Measurements from ENCODE around the gene CDH23.
"Not testable (repeated sequence)": the region's sequence is repeated elsewhere in the genome, so short reads cannot be mapped to it uniquely, and the experiment has no call there.

Gene CDH23

DNA sequence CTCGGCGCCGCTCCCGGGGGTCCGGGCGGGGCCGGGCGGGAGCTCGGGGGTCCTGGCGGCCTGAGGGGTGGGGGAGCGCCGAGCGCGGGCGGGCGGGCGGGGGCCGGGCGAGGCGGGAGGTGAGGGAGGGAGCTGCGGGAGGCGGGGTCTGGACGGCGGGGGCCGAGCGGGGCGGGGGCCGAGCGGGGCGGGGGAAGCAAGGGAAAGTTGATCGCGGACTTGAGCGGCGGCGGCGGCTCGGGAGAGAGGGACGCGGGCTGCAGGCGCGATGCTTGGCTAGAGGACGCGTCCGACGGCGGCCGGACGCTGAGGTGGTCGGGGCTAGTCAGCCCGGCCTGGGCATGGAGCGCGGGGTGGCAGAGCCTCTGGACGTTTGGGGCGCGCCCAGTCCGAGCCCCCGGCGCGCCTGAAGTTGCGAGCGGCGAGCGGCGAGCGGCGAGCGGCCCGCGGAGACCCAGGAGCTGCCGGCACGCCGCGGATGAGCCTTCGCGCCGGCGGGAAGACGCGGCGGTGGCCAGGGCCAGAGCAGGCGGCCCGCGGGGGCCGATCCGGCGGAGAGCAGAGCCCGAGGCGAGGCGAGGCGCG lies at the start of gene CDH23:
CDH23 (plus strand) TSS at position 210 of the 585 bp plus-strand sequence. CDS start 42,912 bp downstream, outside the sequence.
- DNase-seq, result peak; percentile 12

DNA sequence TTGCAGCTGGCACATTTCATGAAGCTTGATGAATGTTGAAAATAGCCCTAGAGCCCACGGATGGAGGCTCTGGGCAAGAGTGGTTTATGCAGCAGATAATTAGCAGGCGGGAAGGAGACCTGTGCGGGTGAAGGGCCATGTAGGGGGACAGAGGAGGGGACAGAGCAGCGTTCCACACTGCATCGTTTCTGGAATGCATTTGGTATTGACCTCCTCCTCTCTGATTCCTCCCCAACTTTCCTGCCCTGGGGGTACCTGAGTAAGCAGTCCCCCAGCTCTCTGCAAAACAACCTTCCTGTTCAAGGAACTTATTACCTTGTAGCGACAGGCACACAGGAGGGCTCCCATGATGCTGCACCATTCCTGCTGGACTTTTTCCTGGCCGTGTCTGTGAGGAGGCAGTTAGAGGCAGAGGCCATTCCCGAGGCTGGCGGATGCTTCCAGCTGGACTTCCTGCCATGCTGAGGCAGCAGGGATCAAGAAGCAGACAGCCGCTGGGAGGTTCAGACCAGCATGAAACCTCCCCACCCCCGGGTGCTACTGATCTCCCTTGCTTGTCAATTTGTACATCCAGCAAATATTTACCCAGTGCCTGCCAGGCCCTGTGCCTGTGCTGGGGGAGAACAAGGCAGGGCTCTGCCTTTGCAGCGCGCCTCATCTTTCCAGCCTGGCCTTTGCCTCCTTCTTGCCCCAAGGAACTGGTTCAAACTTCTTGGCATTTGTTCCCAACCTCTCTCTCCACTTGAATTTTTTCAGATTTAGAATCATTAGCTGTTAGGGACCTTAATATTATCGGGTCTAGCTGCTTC lies 48.9 kb upstream of the CDH23 start:
- DNase-seq, result no peak

DNA sequence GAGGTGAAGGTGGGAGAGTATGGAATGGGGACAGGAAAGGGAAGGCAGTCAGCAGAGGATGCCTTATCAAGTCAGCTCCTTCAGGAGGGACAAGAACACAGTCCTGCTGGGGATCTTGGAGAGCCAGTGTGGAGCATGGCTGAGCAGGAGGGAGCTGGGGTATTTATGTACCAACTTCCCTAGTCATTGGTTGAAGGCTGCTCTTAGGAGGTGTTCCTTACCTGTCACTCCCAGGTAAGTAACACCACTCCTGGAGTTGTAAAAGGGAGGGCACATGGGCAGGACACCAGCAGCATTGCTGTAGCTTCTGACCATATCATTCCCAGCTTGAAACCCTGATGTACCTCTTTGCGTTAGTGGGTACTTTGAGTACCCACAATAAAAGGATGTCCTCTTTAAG lies 47.9 kb upstream of the CDH23 start:
- DNase-seq, result no peak

DNA sequence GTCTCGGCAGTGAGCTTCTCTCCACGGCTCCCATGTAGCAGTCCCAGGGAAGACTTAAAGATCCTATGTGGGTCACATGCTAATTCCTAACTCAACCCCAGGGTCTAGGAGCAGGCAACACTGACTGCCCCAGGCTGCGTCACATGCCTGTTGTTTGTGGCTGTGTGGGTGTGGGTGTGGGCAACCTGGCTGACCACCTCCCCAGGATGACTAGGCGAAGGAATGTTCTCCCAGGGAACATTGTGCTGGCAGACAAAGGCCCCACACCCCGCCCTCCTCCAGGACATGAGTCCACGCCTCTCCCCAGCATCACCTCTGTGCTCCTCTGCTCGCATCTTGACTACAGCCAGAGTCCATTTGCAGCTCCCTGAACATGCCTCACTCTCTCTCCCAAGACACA lies 47.3 kb upstream of the CDH23 start:
- DNase-seq, result no peak

DNA sequence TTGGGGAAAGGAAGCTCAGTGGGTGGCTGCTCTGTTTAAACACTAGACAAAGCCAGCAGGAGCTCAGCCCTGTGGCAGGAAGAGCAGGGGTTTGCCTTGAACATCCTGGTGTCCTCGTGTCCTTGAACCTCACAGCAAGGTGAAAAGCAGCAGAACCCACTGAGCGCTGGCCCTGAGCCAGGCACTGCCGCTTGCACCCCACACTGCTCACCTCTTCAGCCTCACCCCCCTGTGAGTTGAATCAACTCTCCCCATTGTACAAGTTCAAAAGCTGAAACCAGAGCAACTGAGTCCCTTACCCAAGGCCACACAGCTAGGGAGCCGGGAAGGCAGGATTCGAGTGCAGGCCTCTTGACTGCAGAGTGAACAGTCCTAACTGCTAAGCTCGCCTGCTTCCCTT lies 45.6 kb upstream of the CDH23 start:
- no peak for DNase-seq

DNA sequence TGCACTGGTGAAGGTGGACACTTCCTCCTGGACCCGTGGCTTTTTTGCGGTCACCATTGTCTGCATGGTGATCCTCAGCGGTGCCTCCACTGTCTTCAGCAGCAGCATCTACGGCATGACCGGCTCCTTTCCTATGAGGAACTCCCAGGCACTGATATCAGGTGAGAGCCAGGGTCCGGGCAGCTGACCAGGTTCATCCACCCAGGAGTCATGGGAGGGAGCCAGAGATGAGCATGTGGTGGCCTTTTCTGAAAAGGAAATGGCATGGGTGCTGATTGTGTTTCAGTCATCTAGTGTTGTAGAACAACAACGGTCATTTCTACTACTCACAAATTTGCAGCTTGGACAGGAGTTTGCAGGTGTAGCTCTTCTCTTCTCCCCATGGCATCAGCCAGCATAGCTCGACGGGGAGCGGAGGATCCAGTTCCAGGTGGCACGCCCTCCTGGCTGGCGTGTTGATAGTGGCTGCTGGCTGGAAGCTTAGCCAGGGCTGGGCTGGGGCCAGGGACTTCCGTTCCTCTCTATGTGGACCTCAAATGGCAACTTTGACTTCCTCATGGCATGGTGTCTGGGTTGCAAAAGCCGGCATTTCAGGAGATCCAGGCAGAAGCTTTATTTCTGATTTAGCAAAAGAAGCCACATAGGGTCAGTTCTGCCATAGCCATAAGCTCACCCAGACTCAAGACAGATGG lies 44.9 kb upstream of the CDH23 start:
- DNase-seq, result no peak

DNA sequence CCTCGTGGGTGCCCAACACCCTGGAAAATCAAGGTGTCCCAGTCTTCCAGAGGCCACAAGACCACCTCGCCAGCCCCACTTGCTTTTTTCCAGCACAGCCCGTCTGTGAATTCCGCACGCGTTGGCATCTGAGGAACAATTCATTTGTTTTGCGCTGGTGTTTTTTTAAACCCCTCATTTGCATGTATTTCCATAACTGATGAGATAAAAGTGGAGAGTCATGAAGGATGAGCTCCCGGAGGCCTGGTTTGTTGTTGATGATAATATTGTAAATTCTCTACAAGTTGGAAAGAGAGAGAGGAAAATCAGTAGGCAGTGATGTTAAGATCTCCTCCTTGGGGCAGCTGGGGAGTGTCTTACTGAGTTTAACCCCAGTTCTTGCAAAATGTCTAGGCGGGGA lies 43.1 kb upstream of the CDH23 start:
- no peak for DNase-seq

DNA sequence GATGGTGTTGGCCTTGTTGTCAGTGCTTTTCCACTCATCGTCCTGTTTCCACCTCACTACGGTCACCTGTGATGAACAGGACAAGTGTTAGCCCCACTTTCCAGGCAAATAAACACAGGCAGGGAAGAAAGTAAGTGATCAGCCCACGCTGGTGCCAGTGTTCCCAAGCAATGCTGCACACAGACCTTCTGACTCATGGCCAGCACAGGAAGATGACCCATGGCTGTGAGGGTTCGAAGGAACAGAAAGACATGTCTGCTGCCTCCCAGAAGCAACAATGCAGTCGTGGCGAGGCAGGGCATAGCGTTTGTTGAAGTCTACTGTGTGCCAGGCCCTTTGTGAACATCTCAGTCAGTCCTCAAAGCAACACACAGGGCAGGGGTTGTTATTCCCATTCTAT lies 41.9 kb upstream of the CDH23 start:
- no peak for DNase-seq

DNA sequence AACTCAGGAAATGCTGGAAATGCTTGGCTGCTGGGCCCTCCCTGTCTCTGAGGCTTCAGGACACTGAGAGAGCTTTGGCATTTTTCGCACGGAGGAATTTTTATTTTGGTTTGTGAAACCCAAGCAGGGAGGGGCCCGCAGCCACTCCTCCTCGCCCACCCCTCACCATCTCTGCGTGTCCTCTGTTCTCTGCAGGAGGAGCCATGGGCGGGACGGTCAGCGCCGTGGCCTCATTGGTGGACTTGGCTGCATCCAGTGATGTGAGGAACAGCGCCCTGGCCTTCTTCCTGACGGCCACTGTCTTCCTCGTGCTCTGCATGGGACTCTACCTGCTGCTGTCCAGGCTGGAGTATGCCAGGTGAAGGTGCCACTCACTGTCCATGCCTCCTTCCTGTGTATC lies 40.8 kb upstream of the CDH23 start:
- DNase-seq, result no peak

DNA sequence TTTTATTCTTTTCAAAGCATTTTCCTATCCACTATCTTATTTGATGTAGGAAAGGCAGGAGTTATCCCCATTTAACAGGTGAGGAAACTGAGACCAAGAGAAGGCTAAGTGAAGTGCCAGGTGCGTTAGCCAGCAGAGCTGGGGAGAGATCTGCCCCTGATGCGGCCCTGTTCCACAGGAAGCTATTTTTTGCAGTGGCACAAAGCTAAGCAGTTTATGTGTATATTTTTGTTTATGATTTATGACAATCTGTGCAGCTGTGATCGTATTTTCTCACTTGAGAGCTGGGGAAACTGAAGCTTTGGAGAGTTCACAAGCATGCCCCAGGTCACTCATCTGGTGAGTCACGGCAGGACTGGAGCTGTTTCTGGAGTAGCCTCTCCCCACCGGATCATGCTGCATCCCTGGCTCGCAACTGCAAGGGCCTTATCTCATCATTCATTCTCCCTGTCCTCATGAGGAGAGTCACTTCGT lies 38.9 kb upstream of the CDH23 start:
- no peak for DNase-seq

DNA sequence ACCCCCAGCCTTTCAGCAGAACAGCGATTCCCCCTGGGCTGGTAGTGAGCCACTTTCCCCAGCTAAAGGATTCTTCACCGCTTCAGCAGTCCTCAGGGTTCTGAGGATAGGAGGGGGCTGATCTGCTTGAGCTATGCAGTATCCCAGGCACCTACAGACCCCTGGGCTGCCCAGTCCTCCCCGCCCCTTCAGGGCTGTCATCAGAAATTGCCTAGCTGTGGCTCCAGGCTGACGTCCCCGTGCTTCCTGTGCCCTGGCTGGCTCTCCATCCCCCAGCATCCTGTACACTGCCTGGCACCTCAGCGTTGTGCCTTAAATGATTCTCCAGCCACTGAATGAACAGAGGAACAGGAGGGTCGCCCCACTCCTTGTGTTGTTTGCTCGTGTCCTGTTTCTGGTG lies 38.4 kb upstream of the CDH23 start:
- no peak for DNase-seq

DNA sequence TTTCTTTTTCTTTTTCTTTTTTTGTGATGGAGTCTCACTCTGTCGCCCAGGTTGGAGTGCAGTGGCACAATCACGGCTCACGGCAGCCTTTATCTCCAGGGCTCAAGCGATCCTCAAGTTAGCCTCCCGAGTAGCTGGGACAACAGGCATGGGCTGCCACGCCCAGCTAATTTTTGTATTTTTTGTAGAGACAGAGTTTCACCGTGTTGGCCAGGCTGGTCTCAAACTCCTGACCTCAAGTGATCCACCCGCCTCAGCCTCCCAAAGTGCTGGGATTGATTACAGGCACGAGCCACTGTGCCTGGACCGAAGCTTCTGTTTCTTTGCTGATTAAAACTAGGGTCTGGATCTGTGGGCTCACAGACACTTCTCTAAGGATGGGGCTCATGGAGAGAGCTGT lies 37.8 kb upstream of the CDH23 start:
- not testable (repeated sequence) for DNase-seq

DNA sequence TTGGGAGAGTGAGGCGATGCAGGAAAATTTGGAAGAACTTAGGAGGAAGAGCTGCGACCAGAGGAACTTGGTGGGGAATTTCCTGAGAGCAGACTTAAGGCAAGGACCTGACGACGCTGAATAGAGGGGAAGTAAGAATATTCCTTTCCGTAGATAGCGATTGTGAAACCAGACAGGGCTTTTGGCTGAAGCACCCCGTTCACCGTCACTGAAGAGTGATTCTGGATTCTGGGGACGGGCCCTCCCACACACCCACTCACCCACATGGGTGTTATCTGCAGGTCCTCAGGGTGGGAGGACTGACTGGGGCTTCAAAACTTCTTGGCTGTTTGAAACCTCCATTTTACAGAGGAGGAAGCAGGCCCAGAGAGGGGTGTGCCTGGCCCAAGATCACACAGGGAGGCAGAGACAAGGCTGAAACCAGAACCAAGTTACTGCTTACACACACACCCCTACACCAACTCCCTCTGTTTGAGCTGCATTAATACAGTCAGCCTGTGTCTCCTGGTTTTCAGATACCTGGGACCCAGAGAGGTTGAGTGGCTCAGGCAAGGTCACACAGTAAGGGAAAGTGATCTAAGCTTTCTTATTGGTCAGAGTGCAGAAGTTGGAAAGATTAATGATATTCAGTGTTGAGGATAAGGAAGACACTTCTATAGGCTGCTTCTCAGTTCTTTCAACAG lies 37.2 kb upstream of the CDH23 start:
- no peak for DNase-seq

DNA sequence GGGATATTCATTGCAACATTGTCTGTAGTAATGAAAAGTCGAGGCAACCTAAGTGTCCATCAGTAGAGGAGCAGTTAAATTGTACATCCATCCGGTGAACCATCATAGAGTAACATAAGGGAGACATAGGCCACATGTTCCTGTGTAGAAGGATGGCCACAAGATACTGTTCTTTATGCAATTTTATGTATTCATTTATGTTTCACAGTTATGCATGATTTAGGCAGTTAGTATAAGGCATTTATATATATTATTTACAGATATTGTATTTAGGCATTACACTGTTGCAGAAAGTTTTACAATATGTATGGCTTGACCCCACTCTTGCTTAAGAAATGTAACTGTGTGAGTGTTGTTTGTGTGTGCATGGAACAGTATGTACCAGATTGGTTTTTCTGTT lies 36.0 kb upstream of the CDH23 start:
- DNase-seq, result no peak

DNA sequence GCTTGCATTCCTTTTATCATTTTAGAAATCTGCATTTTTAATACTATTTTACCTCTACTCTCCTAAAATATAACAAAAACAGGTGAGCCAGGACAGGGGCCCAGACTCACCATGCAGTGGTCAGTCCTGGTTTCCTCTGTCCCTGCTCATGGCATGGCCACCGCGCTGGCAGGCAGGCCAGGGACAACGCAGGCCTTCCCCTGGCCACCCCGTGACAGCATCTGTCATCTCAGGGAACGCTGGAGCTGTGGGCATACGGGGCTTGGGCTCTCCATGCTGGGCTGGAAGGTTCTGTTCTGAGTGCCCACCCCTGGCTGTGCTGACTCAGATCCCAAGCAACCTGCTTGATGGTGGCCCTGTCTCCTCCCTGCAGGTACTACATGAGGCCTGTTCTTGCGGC lies 35.1 kb upstream of the CDH23 start:
- no peak for DNase-seq

DNA sequence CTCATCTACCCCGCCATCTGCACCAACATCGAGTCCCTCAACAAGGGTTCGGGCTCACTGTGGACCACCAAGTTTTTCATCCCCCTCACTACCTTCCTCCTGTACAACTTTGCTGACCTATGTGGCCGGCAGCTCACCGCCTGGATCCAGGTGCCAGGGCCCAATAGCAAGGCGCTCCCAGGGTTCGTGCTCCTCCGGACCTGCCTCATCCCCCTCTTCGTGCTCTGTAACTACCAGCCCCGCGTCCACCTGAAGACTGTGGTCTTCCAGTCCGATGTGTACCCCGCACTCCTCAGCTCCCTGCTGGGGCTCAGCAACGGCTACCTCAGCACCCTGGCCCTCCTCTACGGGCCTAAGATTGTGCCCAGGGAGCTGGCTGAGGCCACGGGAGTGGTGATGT lies 34.6 kb upstream of the CDH23 start:
- DNase-seq, result no peak

DNA sequence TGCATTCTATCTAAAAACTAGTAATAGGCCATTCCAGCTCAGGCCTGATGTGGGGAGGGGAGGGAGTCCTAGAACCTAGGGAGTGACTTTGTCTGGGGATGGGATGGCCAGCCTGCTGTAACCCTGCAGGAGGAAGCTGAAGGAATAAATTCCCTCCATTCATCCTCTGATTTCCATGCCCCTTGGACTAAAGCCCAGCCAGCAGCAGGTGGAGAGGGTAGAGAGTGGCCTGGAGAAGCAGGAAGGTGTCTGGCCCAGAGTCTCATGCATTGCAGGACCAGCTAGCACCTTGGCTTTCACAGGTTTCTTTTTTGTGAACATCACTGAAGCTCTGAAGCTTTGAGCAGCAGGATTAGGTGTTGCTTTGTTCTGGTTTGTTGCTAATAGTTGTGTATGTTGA lies 32.8 kb upstream of the CDH23 start:
- no peak for DNase-seq

DNA sequence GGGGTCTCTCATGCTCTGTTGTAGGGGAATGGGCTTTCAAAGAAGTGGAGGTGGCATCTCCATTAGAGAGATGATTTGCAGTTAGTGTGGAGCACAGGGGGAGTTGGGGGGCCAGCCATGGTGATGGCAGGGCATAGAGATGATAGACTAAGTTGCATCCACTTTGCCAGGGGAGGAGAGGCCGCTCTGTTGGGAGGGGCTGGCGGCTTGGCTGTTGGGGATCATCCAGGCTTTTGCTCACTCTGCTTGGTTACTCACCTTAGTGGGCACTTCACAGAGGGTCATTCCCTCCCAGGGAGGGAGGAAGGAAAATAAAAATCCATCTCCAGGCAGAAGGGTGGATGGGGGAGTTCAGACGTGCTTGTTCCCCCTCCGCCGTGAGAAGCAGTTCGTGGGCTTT lies 31.4 kb upstream of the CDH23 start:
- no peak for DNase-seq

DNA sequence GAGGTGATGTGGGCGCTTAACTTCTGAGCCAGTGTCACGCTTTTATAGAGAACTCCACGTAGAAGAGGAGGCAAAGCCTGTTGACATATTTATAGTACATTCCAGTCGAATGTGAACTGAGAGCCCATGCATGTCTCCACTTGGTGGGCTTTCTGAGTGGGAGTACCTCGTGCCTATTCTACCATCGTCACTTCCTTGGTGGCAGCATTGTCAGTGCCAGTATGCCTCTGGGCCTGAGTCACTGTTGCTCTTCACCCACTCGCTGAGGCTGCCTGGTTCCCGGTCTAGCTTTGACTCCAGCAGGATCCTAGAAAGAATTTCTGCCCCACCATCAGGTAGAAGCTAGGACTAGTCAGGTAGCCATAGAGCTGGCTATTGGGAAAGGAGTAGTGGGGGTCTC lies 30.0 kb upstream of the CDH23 start:
- DNase-seq, result no peak

DNA sequence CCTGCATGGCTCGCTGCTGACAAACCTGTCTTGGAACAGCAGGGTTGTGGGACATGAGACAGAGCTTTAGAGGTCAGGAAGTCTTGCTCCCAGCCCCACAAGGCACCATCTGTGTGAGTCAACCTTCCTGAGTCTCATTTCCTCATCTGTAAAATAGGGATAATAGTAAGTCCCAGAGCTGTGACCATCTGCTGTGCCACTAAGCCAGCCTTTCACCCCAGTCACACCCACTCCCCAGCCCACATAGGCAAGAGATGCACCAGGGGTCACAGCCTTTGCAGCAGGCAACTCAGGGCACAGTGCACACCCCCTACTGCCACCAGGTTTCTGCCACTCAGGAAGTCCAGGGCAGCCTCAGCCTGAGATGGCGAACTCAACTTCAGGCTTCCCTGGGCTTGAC lies 29.4 kb upstream of the CDH23 start:
- no peak for DNase-seq

DNA sequence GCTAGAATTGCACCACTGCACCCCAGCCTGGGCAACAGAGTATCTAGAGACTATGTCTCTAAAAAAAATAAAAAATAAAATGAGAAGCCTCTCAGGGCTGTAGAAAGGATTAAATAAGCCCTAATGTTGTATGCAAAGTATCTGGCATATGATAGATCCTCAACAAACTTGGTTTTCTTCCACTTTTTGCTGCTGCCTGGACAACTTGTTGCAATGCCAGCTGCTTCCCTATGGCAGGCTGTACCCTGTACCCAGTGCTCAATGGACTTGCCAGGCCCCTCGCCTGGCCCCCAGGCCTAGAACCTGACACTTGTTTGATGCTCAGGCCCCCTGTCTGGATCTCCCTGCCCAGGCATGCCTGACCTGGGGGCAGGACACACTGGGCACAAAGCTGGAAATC lies 28.5 kb upstream of the CDH23 start:
- DNase-seq, result no peak

DNA sequence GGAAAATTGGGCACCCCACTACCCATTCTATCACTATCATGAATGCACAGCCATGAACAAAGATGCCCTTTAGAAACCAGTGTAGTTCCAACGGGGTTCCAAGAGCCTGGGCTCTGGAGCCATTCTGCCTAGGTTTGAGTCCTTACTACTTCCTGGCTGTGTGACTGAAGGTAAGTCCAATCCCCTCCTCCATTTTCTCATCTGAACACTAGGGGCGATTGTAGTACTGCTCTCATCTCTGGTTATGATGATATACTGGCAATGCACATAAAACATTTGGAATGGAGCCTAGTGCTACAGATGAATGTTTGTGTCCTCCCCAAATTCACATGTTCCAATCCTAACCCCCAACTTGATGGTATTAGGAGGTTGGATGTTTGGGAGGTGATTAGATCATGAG lies 28.1 kb upstream of the CDH23 start:
- DNase-seq, result no peak

DNA sequence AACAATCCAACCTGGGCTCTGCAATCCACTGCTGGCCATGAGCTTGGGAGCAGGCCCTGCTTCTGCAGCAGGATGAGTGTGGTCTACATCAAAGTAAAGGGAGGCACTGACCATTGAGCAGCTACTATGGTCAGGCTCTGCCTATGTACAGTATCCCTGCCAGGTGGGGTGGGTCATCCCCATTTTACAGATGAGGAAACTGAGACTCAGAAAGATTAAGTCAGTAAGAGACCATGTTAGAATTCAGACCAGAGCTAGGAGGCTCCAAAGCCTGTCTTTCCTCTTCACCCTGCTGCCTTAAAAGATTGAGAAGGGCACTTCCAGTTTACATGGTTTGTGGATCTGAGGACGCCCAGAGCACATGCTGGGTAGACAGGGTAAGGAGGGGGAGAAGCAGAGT lies 27.1 kb upstream of the CDH23 start:
- no peak for DNase-seq

DNA sequence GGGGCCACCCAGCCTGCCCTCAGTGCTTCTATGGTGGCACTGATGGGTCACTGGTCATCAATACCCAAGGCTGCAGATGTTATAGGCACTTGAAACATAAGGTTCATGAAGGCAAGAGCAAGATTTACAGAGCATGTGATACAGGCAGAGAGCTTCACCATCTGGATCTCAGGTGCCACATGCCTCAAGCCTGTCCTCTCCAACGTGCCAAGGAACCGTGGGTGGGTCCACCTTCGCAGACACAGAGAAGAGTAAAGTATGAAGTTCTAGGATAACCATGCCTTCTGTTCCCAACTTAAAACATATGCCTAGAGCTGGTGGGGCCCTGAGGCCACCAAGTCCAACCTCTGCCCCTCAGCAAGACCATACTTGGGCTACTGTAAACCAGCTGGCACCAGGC lies 26.7 kb upstream of the CDH23 start:
- DNase-seq, result no peak
